ENCODE data around the gene ZNF280C.
"Not testable (repeated sequence)": the region's sequence is repeated elsewhere in the genome, so short reads cannot be mapped to it uniquely, and the experiment has no call there.

ZNF280C gene

GRCh38 chrX:130260316-130260715, 8.4 kb downstream of the ZNF280C start:
- DNase-seq (ENCODE audit: low spot score) = no peak

GRCh38 chrX:130253916-130254315, 14.8 kb downstream of the ZNF280C start:
- DNase-seq (ENCODE audit: low spot score) = no peak

GRCh38 chrX:130251671-130252070, 17.0 kb downstream of the ZNF280C start:
- DNase-seq (ENCODE audit: low spot score) = no peak

- no peak for DNase-seq (ENCODE audit: low spot score)
These were observed 20.7 kb downstream of the ZNF280C start for GRCh38 chrX:130247996-130248395.

GRCh38 chrX:130246084-130246483, 22.6 kb downstream of the ZNF280C start:
- no peak for DNase-seq (ENCODE audit: low spot score)

GRCh38 chrX:130245441-130245840, 23.3 kb downstream of the ZNF280C start:
- DNase-seq (ENCODE audit: low spot score) = peak; percentile 59

GRCh38 chrX:130231184-130231583, 37.5 kb downstream of the ZNF280C start:
- DNase-seq (ENCODE audit: low spot score) = not testable (repeated sequence)

- DNase-seq (ENCODE audit: low spot score) = no peak
These were observed 39.8 kb downstream of the ZNF280C start for GRCh38 chrX:130228871-130229270.

- DNase-seq (ENCODE audit: low spot score) = no peak
These were observed 43.9 kb downstream of the ZNF280C start for GRCh38 chrX:130224810-130225209.

- DNase-seq (ENCODE audit: low spot score) = no peak
These were observed 52.4 kb downstream of the ZNF280C start for GRCh38 chrX:130216320-130216719.

GRCh38 chrX:130213376-130213775, 55.3 kb downstream of the ZNF280C start:
- DNase-seq (ENCODE audit: low spot score) = no peak

GRCh38 chrX:130212371-130212770, 56.3 kb downstream of the ZNF280C start:
- no peak for DNase-seq (ENCODE audit: low spot score)

GRCh38 chrX:130211415-130212186, 57.1 kb downstream of the ZNF280C start:
- no peak for DNase-seq (ENCODE audit: low spot score)

- DNase-seq (ENCODE audit: low spot score) = no peak
These were observed 64.1 kb downstream of the ZNF280C start for GRCh38 chrX:130204647-130205046.

GRCh38 chrX:130197464-130197863, 71.2 kb downstream of the ZNF280C start:
- no peak for DNase-seq (ENCODE audit: low spot score)

GRCh38 chrX:130196466-130196865, 72.2 kb downstream of the ZNF280C start:
- DNase-seq (ENCODE audit: low spot score) = no peak

- DNase-seq (ENCODE audit: low spot score) = no peak
These were observed 77.9 kb downstream of the ZNF280C start for GRCh38 chrX:130190801-130191200.

- no peak for DNase-seq (ENCODE audit: low spot score)
These were observed 82.0 kb downstream of the ZNF280C start for GRCh38 chrX:130186651-130187050.

- no peak for DNase-seq (ENCODE audit: low spot score)
These were observed 83.8 kb downstream of the ZNF280C start for GRCh38 chrX:130184857-130185256.

- no peak for DNase-seq (ENCODE audit: low spot score)
These were observed 84.5 kb downstream of the ZNF280C start for GRCh38 chrX:130184168-130184567.

GRCh38 chrX:130179579-130180215, 89.0 kb downstream of the ZNF280C start:
- DNase-seq (ENCODE audit: low spot score) = no peak

- no peak for DNase-seq (ENCODE audit: low spot score)
These were observed 89.5 kb downstream of the ZNF280C start for GRCh38 chrX:130179170-130179569.

GRCh38 chrX:130176942-130177341, 91.8 kb downstream of the ZNF280C start:
- DNase-seq (ENCODE audit: low spot score) = no peak

GRCh38 chrX:130176354-130176776, 92.3 kb downstream of the ZNF280C start:
- DNase-seq (ENCODE audit: low spot score) = no peak
